Mucosa of descending colon (tissue), 3 donors: ENCODE results near the gene OTUD5. TPM values are rescaled to one million over a fixed set of nuclear protein-coding genes. Genes with fewer than 3 reads are reported as not detected.
"Not testable (repeated sequence)": the region's sequence is repeated elsewhere in the genome, so short reads cannot be mapped to it uniquely, and the experiment has no call there.

Source experiments
- ATAC-seq: fragments of 200-7000 bp; cut with Tn5 transposase; one replicate; pipeline ENCODE4 v1.9.1; 2020; ENCODE audit warnings: mild to moderate bottlenecking, moderate library complexity
- DNase-seq, 3 donors: peaks; one replicate each; pipeline ENCODE4 v3.0.0-alpha.2; 2020
- H3K36me3 ChIP-seq: fragments of 200-600 bp; one replicate; pipeline ENCODE4 v1.8.0; 2021; ENCODE audit warnings: low read depth, mild to moderate bottlenecking
- H3K4me1 ChIP-seq: fragments of 200-600 bp; one replicate; pipeline ENCODE4 v1.8.0; 2021; ENCODE audit warnings: low read depth, mild to moderate bottlenecking
- H3K4me3 ChIP-seq: fragments of 200-600 bp; one replicate; pipeline ENCODE4 v1.8.0; 2021; ENCODE audit warnings: mild to moderate bottlenecking
- H3K9me3 ChIP-seq: fragments of 200-600 bp; one replicate; pipeline ENCODE4 v1.8.0; 2021; ENCODE audit warnings: mild to moderate bottlenecking
- CTCF ChIP-seq: fragments of 200-600 bp; IDR thresholded peaks from one replicate; pipeline ENCODE4 v1.8.0; 2022; ENCODE audit warnings: antibody characterized with exemption, mild to moderate bottlenecking
- intact Hi-C, 2 donors: fragments of 100-400 bp; cut with DNase I in 1 of 2; cut with micrococcal nuclease in 1 of 2; formaldehyde crosslinking; loops; one replicate each; pipeline versions ENCODE4 v1.11.0 to v1.11.1; 2022; cut with DNase I, micrococcal nuclease
- total RNA-seq, 3 donors: library from RNA; stranded (reverse); fragmentation: NEBNext Ultra II Directional in 2 of 3; extraction: Animal tissue kit (Norgen Biotek cat#: 25700) in 2 of 3; gene quantifications; one replicate each; pipeline versions ENCODE4 v1.2.1 to v1.2.4, GENCODE V29; 2021 to 2023
- donor health status: DM: no; HTN: no; CAD: no; lungs with moderate emphysema.
- donor health status: DM: no; HTN: no; CAD: no.
- donor health status: DM: no; HTN: yes; CAD: no.

Gene OTUD5
- total RNA-seq, 3 donors from 2014 or later, result 43.6 to 56.5 (median 52.5) TPM

GRCh38 chrX:48992341-48992740 is 34.9 kb upstream of the OTUD5 start:
- ATAC-seq (no peak), DNase-seq (no peak)
- no peak for TF ChIP-seq CTCF
- Histone ChIP-seq H3K4me1 (no peaks in the 10 kb centered on the region), H3K36me3 (no peaks in the 10 kb centered on the region), H3K4me3 (no peak overlapping the region), H3K9me3 (no peaks in the 10 kb centered on the region)
- intact Hi-C loops, result no loop called here

DNA sequence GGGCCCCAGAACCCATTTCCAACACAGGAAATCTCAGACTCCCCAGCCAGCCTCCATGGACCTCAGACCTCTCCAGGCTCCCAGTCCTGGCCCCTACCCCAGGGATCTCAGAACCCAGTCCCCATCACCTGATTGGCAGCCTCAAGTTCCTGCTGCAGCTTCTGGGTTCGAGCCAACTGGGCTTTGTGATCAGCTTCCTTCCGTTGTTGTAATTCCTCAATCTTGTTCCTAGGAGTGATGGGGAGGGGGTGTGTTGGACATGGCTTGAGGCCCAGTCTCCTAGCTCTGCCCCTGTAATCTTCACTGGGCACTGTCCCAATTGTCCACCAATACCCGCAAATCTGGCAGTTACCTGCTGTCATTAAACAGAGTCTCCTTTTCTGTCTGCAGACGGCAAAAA is 32.1 kb upstream of the OTUD5 start:
- Histone ChIP-seq H3K4me1 (no peaks in the 10 kb centered on the region), H3K36me3 (no peaks in the 10 kb centered on the region), H3K9me3 (no peaks in the 10 kb centered on the region), H3K4me3 (no peak overlapping the region)
- intact Hi-C loops, result no loop called here
- TF ChIP-seq CTCF, result no peak
- ATAC-seq (no peak), DNase-seq (peak in 1 of 3 donors; percentile 17)

GRCh38 chrX:48983896-48984295 is 26.5 kb upstream of the OTUD5 start:
- no peaks in the 10 kb centered on the region for H3K4me1 ChIP-seq
- H3K9me3 ChIP-seq, result no peaks in the 10 kb centered on the region
- no peak overlapping the region for H3K4me3 ChIP-seq
- ATAC-seq, result no peak
- TF ChIP-seq CTCF, result no peak
- intact Hi-C loops, result no loop called here
- no peak for DNase-seq
- no peaks in the 10 kb centered on the region for H3K36me3 ChIP-seq

DNA sequence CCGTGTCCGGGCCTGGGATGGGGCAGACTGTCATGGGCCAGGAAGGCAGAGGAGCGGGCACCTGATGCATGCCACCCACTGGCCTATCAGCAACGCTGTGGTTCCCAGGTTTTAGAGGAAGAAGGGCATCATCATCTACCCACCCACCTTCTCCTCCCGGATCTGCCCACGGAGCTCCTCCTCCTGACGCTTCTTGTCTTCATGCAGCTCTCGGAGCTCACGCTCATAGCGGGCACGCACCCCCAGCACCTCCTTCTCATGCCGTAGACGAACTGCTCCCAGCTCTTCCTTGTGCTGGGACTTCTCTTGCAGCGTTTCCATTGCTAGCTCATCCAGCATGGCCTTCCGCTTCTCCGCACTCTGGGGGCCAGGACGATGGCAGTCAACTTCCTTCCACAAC is 25.7 kb upstream of the OTUD5 start:
- H3K9me3 ChIP-seq, result no peaks in the 10 kb centered on the region
- no peaks in the 10 kb centered on the region for H3K36me3 ChIP-seq
- ATAC-seq (no peak), DNase-seq (no peak)
- H3K4me3 ChIP-seq, result no peak overlapping the region
- TF ChIP-seq CTCF, result no peak
- no peaks in the 10 kb centered on the region for H3K4me1 ChIP-seq
- intact Hi-C loops, result no loop called here

- Histone ChIP-seq H3K36me3 (no peaks in the 10 kb centered on the region), H3K9me3 (no peaks in the 10 kb centered on the region), H3K4me3 (no peak overlapping the region), H3K4me1 (no peaks in the 10 kb centered on the region)
- intact Hi-C loops, result no loop called here
- no peak for ATAC-seq
- TF ChIP-seq CTCF, result no peak
- DNase-seq, result no peak
Observed at GRCh38 chrX:48981178-48981577, 23.8 kb upstream of the OTUD5 start.

- H3K36me3 ChIP-seq, intact Hi-C loops, H3K4me3 ChIP-seq, ATAC-seq, DNase-seq, H3K9me3 ChIP-seq, H3K4me1 ChIP-seq: not testable (repeated sequence)
Observed at GRCh38 chrX:48980341-48980740, 22.9 kb upstream of the OTUD5 start.
